Panc1 (cell line): Measurements from ENCODE around the gene SAMD11.

Source experiments
- CTCF ChIP-seq: fragments of 450-650 bp; IDR thresholded peaks from 2 replicates; pipeline ENCODE4 v1.5.1; 2017; ENCODE audit warnings: mild to moderate bottlenecking
- POLR2AphosphoS5 ChIP-seq: IDR thresholded peaks from 2 replicates; pipeline ENCODE4 v1.6.1; 2012; ENCODE audit warnings: mild to moderate bottlenecking, low read depth, low read length, moderate library complexity
- REST ChIP-seq, 2 experiments: IDR thresholded peaks; 2 replicates each; pipeline ENCODE4 v1.6.1; 2011 to 2012; ENCODE audit warnings: low read depth in 2 of 2, control low read depth in 1 of 2, low read length in 1 of 2, mild to moderate bottlenecking in 1 of 2, moderate library complexity in 1 of 2; ENCODE audit not compliant: insufficient read depth in 1 of 2

GRCh38 chr1:903305-903704, 20.4 kb upstream of the SAMD11 start:
- TF ChIP-seq REST (IDR thresholded peaks at IDR 0.05; ENCODE audit: insufficient read depth in 1 of 2, low read depth in 2 of 2, low read length in 1 of 2): no peak
- no peak for TF ChIP-seq CTCF
- TF ChIP-seq POLR2AphosphoS5: no peak
